Left renal pelvis (tissue), 4 donors: ENCODE results near the gene COX4I2. TPM values are rescaled to one million over a fixed set of nuclear protein-coding genes. Genes with fewer than 3 reads are reported as not detected.
"Not testable (repeated sequence)": the region's sequence is repeated elsewhere in the genome, so short reads cannot be mapped to it uniquely, and the experiment has no call there.

Experiments used
- DNase-seq, 4 donors: peaks; one replicate each; pipeline ENCODE4 v3.0.0-alpha.2; 2013; ENCODE audit warnings: low read depth in 4 of 4, low spot score in 3 of 4
- polyA plus RNA-seq, 4 donors: library from polyadenylated mRNA; unstranded; fragments of 120-200 nt; gene quantifications; one replicate each; pipeline ENCODE4 v1.2.1, GENCODE V29; 2013; ENCODE audit not compliant: insufficient read length in 4 of 4

The COX4I2 gene
- polyA plus RNA-seq, 4 donors: 1.6 to 2.6 (median 2.1) TPM

DNA sequence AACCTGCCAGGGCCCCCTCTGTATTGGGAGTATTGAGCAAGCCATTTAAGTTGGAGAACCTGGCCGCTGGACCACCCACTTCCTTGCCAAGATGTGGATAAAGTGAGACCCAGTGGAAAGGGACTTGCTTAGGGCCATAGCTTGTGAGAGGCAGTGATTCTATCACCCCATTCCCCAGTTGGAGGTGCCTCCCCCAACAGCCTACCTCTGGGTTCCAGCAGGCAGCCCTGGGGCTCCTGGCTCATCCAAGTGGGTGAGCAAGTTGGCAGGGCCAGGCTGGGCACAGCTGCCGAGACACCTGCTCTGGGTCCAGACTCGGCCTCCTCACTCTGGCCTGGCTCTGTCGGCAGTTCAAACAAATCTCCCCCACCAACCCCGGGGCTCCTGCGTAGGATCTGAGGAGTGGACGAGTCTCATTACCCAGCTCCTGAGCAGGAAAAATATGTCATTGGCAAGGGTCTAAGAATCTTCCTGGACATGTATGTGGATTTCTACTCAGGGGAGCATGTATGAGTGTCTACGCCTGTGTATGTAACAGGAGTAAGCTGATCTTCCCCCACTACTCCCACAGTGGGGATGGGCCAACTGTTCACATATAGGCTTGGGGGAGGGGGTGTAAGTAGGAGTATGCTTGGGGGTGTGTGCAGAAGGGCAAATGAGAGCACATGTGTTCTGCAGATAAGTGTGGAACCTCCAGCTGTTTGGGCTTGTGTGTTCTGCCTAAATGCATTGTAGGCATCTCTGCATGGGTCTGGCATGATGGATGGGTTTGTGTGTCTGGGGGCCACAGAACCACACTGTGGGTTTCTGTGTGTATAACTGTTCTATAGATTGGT lies 30.7 kb upstream of the COX4I2 start:
- no peak for DNase-seq

DNA sequence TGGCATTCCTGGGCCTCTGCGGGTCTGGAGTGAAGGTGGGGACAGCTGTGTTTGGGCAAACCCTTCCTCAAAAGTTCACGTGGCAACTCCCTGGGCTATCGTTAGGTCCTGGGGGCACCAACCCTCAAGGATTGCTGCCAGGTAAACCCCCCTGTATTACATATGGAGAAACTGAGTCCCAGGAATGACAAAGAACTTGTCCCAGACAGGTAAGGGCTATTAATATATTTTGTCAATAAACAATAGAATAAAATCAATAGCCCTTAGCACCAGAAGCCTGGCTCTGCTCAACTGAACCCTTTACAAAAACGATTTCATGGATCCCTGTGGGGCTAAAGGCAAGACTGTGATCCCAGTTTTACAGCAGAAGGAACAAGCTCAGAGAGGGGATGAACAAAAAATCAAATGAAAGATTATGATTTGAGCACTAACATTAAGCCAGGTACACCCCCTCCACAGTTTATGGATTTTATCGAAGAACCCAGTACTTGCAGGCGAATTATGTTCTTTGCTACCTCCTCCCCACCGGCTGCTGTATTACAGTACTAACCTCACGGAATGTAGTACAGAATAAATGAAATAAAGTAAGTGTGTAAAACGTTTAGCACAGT lies 30.0 kb upstream of the COX4I2 start:
- no peak for DNase-seq

DNA sequence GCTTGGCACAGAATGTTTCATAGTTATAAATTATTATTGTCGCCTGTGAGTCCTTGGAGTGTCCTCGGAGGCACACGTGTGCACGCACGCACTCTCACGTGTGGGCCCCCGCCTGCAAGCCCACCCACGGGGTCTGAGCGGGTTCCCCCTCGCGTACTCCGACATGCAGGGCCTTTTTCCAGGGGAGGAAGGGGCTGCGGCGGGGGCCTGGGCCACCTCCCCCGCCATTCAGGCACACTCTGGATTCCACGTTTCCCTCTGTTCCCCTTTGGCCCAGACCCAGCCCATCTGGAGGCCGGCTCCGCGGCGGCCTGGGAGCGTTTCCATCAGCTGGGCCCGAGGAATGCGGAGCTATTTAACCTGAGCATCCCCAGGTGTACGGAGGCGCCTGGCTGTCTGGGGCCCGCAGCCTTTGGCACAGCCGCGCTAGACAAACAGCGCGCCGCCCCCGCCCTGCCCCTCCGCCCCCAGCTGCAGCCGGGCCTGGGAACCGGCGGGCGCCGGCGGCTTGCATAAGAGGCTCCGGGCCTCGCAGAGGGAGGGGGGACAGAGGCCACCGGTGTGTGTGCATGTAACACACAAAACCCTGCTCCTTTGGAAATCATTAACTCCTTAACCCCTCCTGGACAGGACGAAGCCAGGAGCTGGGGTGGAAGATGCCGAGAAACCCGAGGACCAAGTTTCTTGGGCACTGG lies 29.3 kb upstream of the COX4I2 start:
- peak in 3 of 4 donors; percentile 79 to 85 (median 83) for DNase-seq

DNA sequence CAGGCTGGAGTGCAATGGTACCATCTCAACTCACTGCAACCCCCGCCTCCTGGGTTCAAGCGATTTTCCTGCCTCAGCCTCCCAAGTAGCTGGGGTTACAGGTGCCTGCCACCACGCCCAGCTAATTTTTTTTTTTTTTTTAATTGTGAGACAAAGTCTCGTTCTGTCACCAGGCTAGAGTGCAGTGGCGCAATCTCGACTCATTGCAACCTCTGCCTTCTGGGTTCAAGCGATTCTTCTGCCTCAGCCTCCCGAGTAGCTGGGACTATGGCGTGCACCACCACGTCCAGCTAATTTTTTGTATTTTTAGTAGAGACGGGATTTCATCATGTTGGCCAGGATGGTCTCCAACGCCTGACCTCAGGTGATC lies 25.5 kb upstream of the COX4I2 start:
- DNase-seq: not testable (repeated sequence)

DNA sequence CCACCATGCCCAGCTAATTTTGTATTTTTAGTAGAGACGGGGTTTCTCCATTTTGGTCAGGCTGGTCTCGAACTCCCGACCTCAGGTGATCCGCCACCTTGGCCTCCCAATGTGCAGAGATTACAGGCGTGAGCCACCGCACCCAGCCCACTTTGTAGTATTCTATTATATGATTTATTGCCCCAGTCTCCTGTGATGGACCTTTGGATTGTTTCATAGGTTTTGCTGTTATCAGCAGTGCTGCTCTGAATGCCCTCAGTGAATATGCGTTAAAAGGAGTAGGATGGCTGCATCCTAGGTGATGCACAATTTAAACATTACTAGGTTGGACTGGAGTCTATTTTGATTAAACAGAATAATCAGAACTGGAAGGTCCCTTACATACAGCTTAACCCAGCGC lies 22.3 kb upstream of the COX4I2 start:
- no peak for DNase-seq

DNA sequence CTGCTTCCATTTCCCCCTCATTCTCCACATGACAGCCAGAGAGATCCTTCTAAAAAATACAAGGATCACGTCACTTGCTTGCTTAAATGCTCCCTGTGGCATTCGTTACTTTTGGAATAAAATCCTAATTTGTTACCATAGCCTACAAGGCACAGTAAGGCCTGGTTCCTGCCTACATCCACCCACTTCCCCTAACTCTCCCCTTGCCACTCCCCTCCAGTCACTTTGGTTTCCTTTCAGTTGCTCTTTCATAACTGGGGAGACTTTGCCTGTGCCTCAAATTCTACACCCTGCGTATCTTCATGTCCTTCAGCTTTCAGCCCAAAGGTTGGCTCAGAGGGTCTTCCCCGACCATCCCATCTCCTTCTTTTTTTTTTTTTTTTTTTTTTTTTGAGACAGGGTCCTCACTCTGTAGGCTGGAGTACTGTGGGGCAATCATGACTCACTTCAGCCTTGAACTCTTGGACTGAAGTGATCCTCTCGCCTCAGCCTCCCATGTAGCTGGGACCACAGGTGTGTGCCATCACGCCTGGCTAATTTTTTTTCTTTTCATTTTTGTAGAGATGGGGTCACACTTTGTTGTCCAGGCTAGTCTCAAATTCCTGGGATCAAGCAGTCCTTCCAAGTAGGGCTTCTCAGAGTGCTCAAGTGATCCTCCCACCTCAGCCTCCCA lies 20.1 kb upstream of the COX4I2 start:
- DNase-seq: no peak

DNA sequence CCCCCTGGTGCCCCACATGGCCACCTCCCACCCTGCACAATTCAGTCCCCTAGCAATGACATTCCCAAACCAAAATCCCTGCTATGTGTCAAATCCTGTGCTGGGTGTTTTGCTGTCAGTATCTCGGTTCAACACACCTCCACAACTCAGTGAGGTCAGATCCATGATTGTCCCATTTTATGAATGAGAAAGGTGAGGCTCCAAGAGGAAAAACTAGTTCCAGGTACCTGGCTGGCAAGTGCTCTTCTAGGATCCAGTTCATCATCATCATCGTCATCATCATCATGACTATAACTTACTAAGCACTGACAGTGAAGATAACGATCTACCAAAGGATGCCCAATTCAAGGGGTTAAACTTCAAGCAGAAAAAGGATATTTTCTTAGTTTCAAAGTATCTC lies 17.5 kb upstream of the COX4I2 start:
- no peak for DNase-seq

DNA sequence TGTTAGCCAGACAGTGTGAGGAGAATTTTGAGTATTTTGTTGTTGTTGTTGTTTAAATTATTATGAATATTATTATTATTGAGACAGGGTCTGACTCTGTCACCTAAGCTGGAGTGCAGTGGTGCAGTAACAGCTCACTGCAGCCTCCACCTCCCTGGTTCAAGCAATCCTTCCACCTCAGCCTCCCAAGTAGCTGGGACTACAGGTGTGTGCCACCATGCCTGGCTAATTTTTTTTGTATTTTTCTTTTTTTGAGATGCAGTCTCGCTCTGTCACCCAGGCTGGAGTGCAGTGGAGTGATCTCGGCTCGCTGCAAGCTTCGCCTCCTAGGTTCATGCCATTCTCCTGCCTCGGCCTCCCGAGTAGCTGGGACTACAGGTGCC lies 14.6 kb upstream of the COX4I2 start:
- not testable (repeated sequence) for DNase-seq

DNA sequence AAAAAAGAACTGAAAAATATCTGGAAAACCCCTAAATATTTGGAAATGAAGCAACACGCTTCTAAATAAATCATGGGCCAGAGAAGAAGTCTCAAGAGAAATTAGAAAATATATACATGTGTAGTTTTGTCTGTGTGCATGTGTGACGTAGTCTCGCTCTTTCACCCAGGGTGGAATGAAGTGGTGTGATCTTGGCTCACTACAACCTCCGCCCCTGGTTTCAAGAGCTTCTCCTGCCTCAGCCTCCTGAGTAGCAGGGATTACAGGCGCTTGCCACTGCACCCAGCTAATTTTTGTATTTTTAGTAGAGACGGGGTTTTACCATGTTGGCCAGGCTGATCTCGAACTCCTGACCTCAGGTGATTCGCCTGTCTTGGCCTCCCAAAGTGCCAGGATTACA lies 11.2 kb upstream of the COX4I2 start:
- DNase-seq: not testable (repeated sequence)

DNA sequence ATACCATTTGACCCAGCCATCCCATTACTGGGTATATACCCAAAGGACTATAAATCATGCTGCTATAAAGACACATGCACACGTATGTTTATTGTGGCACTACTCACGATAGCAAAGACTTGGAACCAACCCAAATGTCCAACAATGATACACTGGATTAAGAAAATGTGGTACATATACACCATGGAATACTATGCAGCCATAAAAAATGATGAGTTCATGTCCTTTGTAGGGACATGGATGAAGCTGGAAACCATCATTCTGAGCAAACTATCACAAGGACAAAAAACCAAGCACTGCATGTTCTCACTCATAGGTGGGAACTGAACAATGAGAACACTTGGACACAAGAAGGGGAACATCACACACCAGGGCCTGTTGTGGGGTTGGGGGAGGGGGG lies 9.7 kb upstream of the COX4I2 start:
- not testable (repeated sequence) for DNase-seq

DNA sequence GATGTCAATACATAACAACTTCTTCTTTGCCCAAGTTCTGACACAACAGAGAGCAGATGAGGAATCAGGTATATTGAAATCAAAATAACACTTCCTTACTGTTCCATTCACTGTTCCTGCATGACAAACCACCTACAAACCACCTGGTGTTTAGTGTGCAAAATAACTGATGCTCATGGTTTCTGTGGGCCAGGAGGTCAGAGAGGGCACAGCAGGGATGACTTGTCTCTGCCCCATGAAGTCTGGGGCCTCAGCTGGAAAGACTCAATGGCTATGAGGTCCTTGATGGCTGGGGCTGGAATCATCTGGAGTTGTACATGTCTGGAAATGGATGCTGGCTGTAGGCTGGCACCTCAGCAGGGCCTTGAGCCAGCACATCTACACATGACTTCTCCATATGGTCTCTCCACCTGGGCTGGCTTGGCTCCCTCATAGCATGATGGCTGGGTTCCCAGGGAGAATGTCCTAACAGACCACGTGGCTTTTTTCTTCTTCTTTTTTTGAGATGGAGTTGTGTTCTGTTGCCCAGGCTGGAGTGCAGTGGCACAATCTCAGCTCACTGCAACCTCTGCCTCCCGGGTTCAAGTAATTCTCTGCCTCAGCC lies 7.4 kb upstream of the COX4I2 start:
- DNase-seq: no peak

DNA sequence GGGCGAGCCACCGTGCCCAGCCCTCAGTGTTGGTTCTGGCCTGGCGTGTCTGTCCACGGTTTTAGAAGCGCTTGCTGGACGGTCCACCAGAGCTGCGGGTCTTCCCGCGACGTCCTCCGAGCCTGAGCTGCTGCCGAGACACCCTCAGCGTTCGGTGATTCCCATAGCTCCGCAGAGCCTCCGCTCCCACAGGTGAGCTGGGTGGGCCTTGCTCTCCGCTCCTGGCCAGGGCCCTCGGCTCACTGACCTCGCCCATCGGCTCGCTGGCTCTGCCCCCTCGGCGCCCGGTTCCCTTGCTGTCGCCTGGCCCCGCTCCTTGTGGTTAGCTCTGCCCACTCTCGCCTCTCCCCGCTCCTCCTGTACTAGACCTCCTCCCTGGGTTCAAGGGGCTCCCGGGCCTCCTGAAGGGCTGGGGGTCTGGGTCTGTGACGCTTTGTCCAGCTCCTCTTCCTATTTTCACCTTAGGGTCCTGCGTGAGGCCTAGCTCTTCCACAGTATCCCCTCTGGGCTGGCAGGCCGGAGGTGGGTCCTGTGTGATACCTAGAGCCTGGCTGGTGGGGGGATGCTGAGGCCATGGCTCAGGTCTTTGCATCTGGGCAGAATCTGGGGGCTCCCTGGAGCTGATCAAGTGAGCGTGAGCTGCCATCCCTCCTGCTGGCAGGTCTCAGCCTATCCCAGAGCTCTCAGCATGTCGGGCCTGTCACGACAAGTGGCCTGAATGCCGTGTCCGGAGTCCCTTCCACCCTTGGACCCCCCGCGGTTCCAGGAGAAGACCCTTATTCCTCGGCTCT lies 5.0 kb upstream of the COX4I2 start:
- no peak for DNase-seq

DNA sequence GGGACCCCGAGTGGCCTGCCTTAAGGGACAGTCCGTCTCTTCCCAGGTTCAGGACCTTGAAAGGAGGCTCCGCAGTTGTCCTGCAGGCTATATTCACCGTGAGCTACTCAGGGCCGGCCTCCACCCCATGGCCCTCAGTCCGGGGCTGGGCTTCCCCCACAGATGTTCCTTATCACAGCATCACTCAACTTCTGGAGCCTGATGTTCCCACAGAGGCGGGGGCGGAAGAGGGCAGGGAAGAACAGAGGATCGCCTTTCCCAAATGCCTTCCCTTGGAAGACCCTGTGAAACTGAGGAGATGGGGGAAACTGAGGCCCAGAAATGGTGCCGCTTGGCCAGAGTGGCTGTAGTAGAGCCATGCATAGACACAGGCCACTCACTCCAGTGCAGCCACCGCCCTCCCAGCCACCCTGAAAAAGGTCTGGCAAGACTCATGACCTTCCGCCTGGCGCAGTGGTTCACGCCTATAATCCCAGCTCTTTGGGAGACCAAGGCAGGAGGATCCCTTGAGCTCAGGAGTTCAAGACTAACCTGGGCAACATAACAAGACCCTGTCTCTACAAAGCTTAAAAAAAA lies 4.3 kb upstream of the COX4I2 start:
- no peak for DNase-seq

DNA sequence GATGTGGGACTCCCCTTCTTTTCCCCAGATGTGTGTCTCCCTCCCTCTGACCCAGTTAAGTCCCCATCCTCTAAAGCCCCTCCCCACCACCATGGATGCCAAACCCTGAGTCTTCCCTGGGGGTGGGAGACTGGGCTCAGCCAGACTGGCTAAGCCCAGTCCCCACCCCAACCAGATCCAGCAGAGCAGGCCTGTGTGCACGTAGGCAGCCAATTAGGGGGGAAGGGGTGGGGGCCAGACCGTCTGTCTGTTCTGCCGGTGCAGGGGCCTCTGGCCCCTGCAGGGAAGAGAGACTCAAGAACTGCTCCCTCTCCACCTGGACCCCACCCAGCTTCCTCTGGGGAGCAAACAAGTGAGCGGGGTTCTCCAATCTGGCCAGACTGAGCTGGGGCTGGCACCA lies 605 bp downstream of the COX4I2 start:
- DNase-seq: no peak

DNA sequence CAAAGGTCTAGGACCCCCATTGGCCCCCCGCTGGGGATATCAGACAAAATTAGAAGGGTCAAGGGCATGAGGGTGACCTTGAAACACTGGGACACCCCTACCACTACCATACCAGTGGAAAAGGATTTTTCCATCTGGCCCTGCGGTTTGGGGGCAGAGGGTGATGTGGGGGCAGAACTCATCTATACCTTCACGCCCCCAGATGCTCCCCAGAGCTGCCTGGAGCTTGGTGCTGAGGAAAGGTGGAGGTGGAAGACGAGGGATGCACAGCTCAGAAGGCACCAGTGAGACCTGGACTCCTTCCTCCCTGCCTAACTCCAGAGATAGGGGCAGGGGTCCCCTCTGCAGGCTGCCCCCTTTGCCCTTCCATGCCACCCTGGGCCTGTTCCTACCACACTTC lies 1.1 kb downstream of the COX4I2 start:
- no peak for DNase-seq

DNA sequence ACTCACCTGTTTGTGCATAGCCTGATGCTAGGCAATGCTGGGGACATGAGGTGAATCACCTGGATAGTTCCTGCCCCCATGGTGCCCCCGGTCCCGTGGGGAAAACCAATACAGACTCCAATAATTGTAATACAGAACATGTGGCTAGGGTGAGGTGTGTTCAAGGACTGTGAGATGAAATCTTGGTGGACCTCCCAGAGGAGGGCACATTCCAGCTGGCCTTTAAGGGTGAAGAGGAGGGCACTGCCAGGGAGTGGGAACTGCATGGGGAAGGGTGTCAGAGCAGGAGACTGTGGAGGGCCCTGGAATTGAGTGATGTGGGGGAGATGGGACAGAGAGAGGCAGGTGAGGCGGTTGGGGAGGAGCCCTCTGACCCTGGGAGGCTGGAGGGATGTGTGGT lies 2.5 kb downstream of the COX4I2 start:
- no peak for DNase-seq

DNA sequence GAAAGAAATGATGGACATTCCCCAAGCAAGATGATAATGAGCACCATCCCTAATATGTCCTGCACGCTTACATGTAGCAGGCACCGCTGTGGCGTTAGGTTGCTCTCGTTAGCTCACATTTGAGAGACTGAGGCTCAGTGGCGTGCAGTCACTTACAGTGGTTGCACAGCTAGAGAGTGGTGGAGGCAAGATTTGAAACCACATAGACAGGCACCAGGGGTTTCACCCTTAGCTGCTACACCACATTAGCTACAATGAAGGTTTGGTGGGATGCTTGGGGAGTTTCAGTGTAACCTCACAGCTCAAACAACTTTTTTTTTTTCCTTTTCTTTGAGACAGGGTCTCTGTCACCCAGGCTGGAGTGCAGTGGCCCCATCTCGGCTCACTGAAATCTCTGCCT lies 3.7 kb downstream of the COX4I2 start:
- DNase-seq: no peak

DNA sequence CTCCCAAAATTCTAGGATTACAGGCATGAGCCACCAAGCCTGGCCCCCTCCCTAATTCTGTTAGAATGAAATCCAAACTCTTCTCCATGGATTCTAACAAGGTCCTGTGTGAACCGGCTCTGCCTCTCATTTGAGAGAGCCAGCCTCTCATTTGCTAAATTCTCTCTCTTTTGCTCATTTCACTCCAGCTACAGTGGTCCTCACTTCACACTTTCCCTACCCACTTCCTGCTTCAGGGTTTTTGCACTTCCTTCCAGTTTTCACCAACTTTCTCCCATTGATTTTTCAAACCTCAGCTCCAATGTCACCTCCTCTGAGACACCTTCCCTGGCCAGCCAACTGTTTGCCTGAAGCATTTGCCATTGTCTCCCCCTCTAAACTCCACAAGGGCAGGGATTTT lies 5.1 kb downstream of the COX4I2 start:
- no peak for DNase-seq

DNA sequence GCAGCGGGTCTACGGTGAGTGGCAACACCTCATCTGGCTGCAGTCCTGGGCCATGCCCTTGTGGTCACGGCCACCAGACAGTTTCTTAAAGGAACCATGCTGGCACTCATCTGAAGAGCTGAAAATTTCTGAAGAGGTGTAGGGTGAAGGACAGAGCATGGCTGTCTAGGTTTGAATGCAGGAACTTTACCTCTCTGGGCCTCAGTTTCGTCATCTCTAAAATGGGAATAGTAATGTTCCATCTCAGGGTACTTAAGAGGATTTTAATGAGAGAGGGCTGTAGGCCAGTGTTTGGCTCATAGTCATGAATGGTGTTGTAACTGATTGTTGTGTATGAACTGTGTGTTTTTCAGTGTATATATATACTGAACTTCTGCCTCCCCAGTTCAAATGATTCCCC lies 5.8 kb downstream of the COX4I2 start:
- no peak for DNase-seq

DNA sequence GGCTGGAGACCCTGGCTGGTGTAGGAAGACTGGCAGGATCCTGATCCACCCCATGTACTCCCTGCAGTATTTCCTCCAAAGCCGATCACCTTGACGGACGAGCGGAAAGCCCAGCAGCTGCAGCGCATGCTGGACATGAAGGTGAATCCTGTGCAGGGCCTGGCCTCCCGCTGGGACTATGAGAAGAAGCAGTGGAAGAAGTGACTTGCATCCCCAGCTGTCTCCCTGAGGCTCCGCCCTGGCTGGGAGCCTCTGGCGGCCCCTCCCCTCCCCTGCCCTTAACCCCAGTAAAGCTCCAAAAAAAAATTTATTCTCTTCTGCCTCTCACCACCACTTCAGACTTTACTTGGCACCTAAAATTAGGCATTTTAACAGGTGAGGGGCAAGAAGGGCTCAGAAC lies 7.0 kb downstream of the COX4I2 start:
- DNase-seq: no peak
